Stimulated activated CD8-positive, alpha-beta memory T cell treated with anti-CD3 and anti-CD28 coated beads, Interleukin-12 subunit alpha, Interleukin-12 subunit beta, amount 100 ng/mL, for 1 hour (primary cell): Measurements from ENCODE around the gene AQP3.
"Not testable (repeated sequence)": the region's sequence is repeated elsewhere in the genome, so short reads cannot be mapped to it uniquely, and the experiment has no call there.

ENCODE experiments used
- DNase-seq: peaks from one replicate; pipeline ENCODE4 v3.0.0-alpha.2; 2020; ENCODE audit warnings: low read depth

The AQP3 gene

GRCh38 chr9:33465096-33465495, 17.7 kb upstream of the AQP3 start:
- DNase-seq = no peak

GRCh38 chr9:33464045-33464636, 16.7 kb upstream of the AQP3 start:
- DNase-seq = no peak

GRCh38 chr9:33463151-33463550, 15.8 kb upstream of the AQP3 start:
- DNase-seq = no peak

GRCh38 chr9:33461492-33461891, 14.1 kb upstream of the AQP3 start:
- DNase-seq = no peak

GRCh38 chr9:33460854-33461253, 13.5 kb upstream of the AQP3 start:
- no peak for DNase-seq

GRCh38 chr9:33459115-33459514, 11.7 kb upstream of the AQP3 start:
- DNase-seq = no peak

- DNase-seq = peak; percentile 57
Measured at GRCh38 chr9:33458444-33458843, 11.1 kb upstream of the AQP3 start.

GRCh38 chr9:33455945-33456344, 8.6 kb upstream of the AQP3 start:
- DNase-seq = no peak

GRCh38 chr9:33455456-33455855, 8.1 kb upstream of the AQP3 start:
- not testable (repeated sequence) for DNase-seq

GRCh38 chr9:33454661-33455026, 7.3 kb upstream of the AQP3 start:
- DNase-seq = not testable (repeated sequence)

- no peak for DNase-seq
Measured at GRCh38 chr9:33453999-33454660, 6.7 kb upstream of the AQP3 start.

- no peak for DNase-seq
Measured at GRCh38 chr9:33453286-33453860, 6.0 kb upstream of the AQP3 start.

GRCh38 chr9:33452828-33453271, 5.5 kb upstream of the AQP3 start:
- DNase-seq = no peak

- DNase-seq = no peak
Measured at GRCh38 chr9:33450621-33451146, 3.3 kb upstream of the AQP3 start.

- no peak for DNase-seq
Measured at GRCh38 chr9:33449715-33450114, 2.3 kb upstream of the AQP3 start.

GRCh38 chr9:33447799-33448553, 583 bp upstream of the AQP3 start:
- DNase-seq = no peak

- DNase-seq = no peak
Measured at GRCh38 chr9:33446240-33446945, 1.0 kb downstream of the AQP3 start.

- no peak for DNase-seq
Measured at GRCh38 chr9:33445389-33446239, 1.8 kb downstream of the AQP3 start.

- no peak for DNase-seq
Measured at GRCh38 chr9:33443464-33444154, 3.8 kb downstream of the AQP3 start.

GRCh38 chr9:33443047-33443446, 4.3 kb downstream of the AQP3 start:
- no peak for DNase-seq

GRCh38 chr9:33442125-33442524, 5.3 kb downstream of the AQP3 start:
- DNase-seq = no peak
